HG03442 (cell line): ENCODE results near the gene TFDP2.
"Not testable (repeated sequence)": the region's sequence is repeated elsewhere in the genome, so short reads cannot be mapped to it uniquely, and the experiment has no call there.

Source experiments
- ATAC-seq: cut with Tn5 transposase; IDR thresholded peaks from one replicate; pipeline ENCODE4 v1.9.1; 2021; ENCODE audit warnings: mild to moderate bottlenecking, moderate library complexity; ENCODE audit not compliant: unreplicated experiment

Gene TFDP2

DNA sequence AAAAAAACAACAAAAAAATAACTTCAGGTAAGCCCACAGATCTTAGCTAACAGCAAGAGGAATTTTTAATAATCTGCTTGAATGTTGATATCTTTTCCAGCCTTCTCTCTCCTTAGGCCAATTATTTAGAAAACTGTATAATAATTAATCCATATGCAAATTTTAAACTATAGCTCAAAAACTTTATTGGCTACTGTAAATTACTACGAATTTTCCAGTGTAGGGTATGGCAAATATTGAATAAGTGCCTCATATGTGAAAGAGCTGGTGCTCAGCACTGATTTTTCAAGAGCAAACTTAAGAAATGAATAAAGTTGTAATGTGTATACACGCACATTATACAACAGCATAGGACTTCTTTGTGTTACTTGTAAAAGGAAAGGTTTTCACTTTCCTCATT, 123.0 kb downstream of the TFDP2 start:
- ATAC-seq, result no peak

DNA sequence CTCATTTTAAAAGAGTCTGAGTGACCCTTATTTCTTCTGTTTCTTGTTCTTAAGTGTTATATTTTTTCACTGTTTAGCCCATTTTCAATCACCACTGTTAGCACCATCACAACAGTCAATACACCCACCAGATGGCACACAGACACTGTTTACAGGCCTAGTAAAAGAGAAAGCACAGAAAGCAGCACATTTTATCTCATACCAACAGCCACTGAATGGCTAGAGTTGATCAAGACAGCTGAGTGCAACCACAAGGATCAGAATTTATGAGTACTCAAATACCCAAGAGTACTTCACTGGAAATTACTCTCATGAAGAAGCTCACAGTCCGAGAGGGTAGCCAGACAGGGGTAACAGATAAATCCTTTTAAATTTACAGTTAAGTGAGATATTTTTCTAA, 127.0 kb downstream of the TFDP2 start:
- ATAC-seq, result peak; percentile 78

GRCh38 chr3:142021127-142021526, 128.2 kb downstream of the TFDP2 start:
- no peak for ATAC-seq

DNA sequence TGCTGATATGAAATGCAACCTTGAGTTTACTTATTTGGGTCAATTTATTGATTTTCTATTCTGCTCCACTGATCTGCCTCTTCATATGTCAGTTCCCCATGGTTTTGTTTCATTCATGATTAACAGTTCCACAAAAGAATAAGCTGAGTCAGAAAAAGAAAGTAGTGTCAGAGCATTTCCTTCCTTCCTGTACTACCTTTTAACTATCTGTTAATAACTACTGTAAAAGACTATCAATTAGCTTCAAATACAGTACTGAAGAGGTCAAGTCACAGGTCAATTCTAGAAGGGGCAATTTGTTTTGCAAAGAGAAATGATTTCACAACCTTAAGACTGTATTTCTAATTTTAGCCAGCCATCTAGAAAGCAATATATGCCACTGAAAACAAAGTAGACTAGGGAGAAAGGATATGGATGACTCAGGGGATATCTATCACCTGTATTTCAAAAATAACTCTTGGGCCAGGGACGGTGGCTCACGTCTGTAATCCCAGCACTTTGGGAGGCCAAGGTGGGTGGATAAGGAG, 129.5 kb downstream of the TFDP2 start:
- ATAC-seq, result peak; percentile 57

GRCh38 chr3:142013993-142014392, 135.4 kb downstream of the TFDP2 start:
- no peak for ATAC-seq

- ATAC-seq, result no peak
These were observed 135.9 kb downstream of the TFDP2 start for GRCh38 chr3:142013326-142013980.

- ATAC-seq, result no peak
These were observed 140.3 kb downstream of the TFDP2 start for GRCh38 chr3:142009029-142009428.

GRCh38 chr3:142007710-142008399, 141.5 kb downstream of the TFDP2 start:
- ATAC-seq, result no peak

DNA sequence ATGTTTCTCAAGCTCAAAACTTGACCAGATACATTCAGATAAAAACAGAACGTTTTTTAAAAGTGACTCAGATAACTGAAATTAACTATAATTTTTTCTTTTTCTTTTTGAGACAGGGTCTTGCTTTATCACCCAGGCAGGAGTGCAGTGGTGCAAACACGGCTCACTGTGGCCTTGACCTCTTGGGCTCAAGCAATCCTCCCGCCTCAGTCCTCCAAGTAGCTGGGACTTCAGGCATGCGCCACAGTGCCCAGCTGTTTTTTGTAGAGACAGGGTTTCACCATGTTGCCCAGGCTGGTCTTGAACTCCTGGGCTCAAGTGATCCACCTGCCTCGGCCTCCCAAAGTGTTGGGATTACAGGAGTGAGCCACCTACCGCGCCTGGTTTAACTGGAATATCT, 144.4 kb downstream of the TFDP2 start:
- not testable (repeated sequence) for ATAC-seq

DNA sequence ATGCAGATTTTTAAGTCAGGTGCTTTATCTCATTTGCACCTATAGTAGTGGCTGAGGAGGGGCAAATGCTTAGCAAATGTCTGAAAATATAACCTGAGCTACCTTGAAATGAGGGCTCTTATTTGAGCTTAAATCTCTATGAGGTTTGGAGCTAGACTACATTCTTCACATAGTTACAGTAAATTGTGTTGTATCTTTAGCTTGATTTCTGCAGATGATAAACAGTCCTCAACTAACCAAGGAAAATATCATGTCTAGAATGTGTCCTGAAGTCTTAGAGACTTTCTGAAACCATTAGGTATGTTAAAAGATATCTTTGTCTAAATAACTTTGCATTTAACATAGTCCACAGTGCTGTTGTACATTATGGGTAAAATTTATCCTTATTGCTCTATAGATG, 145.3 kb downstream of the TFDP2 start:
- ATAC-seq, result no peak

DNA sequence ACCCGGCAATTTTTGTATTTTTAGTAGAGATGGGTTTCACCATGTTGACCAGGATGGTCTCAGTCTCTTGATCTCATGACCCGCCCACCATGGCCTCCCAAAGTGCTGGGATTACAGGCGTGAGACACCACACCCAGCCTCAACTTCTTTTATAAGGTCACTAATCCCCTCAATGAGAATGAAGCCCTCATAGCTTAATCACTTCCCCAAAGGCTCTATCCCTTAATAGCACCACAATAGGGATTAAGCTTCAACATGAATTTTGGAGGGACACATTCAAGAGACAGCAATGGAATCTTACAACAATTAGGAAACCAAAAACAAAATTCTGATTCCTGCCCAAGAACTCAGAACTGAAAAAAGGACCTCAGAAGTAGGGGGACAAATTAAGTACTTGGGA, 146.1 kb downstream of the TFDP2 start:
- ATAC-seq, result no peak

DNA sequence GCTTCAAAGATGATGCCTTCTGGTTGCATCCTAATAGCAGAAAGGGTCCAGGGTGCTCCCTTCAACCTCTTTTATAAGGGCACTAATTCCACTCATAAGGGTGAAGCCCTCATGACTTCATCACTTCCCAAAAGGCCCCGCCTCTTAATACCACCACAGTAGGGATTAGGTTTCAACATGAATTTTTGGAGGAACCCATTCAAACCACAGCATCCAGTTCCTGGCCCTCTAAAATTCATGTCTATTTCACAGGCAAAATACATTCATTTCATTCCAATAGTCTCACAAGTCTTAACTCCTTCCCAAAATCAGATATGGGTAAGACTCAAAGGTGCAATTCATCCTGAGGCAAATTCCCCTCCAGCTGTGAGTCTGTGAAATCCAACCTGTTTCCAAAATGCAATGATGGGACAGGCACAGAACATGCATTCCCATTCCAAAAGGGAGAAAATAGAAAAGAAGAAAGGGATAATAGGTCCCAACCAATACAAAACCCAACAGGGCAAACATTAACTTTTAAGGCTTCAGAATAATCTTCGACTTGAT, 148.9 kb downstream of the TFDP2 start:
- ATAC-seq, result no peak

- ATAC-seq, result no peak
These were observed 150.6 kb downstream of the TFDP2 start for GRCh38 chr3:141998669-141999290.

DNA sequence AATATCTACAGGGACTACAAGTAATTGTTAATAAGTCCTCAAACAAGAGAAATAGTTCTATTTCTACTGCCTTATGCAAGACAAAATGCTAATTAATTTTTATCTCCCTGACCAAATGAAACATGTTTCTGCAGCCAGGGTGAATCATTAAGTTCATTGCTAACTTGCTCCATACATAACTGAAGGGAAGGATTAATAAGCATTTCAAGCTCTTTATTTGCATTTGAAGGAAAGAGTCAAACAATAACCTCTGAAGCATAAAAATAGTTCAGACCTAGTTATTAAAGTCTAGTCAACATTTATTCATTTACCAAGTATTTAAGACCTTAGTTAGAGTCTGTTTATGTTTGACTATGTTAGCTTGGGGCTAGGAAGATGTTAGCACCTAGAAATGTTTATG, 152.9 kb downstream of the TFDP2 start:
- ATAC-seq, result no peak

GRCh38 chr3:141994856-141995255, 154.5 kb downstream of the TFDP2 start:
- no peak for ATAC-seq

GRCh38 chr3:141992512-141992911, 156.8 kb downstream of the TFDP2 start:
- peak; percentile 57 for ATAC-seq

DNA sequence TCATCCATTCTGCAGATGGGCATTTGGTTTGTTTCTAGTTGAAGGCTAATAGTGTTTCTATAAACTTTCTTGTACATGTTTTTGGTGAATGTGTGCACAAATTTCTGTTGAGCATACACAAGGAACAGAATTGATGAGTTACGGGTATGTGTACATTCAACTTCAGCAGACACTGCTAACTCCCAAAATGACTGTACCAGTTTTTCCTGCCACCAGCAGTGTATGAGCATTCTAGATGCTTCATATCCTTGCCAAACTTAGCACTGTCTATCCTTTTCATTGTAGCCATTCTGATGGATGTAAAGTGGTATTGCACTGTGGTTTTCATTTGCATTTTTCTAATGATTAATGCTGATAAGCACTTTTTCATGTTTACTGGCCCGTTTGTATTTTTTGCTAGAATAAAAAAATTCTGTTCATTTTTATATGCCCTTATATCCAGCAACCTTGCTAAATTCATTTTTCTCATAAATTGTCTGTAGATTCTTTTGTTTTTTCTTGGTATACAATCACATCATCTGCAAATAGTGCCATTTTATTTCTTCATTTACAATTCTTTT, 162.7 kb downstream of the TFDP2 start:
- no peak for ATAC-seq

DNA sequence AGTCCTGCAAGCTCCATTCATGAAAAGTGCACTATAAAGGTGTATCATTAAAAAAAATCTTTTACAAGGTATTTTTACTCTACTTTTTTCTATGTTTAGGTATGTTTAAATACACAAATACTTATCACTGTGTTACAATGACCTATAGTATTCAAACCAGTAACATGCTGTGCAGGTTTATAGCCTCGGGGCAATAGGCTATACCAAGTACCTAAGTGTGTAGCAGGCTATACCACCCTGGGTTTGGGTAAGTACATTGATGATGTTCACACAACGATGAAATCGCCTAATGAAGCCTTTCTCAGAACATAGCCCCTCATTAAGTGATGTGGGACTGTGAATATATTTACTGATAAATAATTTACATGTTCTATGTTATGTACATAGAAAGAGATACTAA, 168.3 kb downstream of the TFDP2 start:
- ATAC-seq, result no peak

DNA sequence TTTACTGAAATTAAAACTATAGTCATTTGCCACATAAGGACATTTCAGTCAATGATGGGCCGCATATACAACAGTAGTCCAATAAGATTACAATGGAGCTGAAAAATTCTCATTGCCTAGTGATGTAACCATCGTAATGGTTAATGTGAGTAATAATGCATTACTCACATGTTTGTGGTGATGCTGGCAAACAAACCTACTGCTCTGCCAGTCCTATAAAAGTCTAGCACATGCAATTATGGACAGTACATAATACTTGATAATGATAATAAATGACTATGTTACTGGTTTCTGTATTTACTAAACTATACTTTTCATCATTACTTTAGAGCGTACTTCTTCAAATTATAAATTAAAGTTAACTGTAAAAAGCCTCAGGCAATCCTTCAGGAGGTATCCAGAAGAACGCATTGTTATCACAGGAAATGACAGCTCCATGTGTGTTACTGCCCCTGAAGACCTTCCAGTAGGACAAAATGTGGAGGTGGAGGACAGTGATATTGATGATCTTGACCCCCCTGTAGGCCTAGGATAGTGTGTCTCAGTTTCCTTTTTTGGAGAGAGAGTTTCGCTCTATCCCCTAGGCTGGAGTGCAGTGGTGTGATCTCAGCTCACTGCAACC, 170.2 kb downstream of the TFDP2 start:
- no peak for ATAC-seq

DNA sequence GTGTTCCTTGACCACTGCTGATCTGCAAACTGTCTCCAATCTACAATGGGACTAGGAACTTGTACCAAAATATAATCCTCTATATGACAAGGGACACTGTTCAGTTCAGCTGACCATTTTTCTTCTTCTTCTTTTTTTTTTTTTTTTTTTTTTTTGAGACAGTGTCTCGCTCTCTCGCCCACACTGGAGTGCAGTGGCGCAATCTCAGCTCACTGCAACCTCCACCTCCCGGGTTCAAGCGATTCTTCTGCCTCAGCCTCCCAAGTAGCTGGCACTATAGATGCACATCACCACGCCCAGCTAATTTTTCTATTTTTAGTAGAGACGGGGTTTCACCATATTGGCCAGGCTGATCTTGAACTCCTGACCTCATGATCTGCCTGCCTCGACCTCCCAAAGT, 174.6 kb downstream of the TFDP2 start:
- ATAC-seq, result not testable (repeated sequence)

GRCh38 chr3:141972399-141972798, 176.9 kb downstream of the TFDP2 start:
- no peak for ATAC-seq
